Measurements from ENCODE around the gene VAV3. TPM values are rescaled to one million over a fixed set of nuclear protein-coding genes. Genes with fewer than 3 reads are reported as not detected.

VAV3 gene
- total and polyA plus RNA-seq, 2 of the 8 experiments (the other 6 are each of a cell fraction or from before 2014, with no cell fraction given), result 2.9 to 7.9 TPM

DNA sequence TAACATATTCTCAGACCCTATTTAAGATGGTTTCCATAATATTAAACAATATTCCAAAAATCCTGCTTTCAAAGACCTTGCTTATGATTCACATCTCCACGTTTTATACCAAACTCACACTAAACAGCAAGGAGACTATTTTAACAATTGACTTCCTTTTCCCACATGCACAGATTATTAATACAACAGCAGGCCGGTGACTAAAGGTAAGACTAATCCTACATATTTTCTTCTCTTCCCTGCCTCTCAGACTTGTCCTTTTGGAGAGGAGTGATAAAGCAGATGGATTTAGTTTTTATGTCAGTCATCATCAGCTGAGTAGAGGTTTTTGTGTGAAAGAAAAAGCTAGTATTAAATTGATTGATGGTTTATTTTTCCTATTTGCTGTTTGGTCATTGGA is 423.6 kb downstream of the VAV3 start:
- Histone ChIP-seq H2BK20ac (ENCODE audit: low read length) (no peak overlapping the region), H3K4me3 (ENCODE audit: extremely low read depth in 1 of 4, insufficient read depth in 2 of 4, low read depth in 3 of 4, low read length in 4 of 4) (no peak overlapping the region), H3K27ac (ENCODE audit: low read depth, low read length) (no peak overlapping the region), H4K91ac (replicated peaks; ENCODE audit: insufficient read length, low read length) (no peak overlapping the region), H4K8ac (ENCODE audit: extremely low read depth, insufficient read depth, low read length) (no peak overlapping the region), H3K4ac (replicated peaks; ENCODE audit: insufficient read length, low read depth, low read length) (no peak overlapping the region), H3K9ac (replicated peaks in 1 of 4; ENCODE audit: extremely low read depth in 1 of 4, low read depth in 3 of 4, low read length in 3 of 4) (no peak overlapping the region), H2BK120ac (replicated peaks; ENCODE audit: low read depth, low read length) (no peak overlapping the region), H3K56ac (replicated peaks; ENCODE audit: insufficient read length, low read depth, low read length) (no peak overlapping the region), H3K18ac (ENCODE audit: extremely low read depth, low read length) (no peak overlapping the region), H4K5ac (ENCODE audit: insufficient read length, low read depth, low read length) (no peak overlapping the region), H2BK12ac (ENCODE audit: low read depth, low read length) (no peak overlapping the region), H3K4me2 (ENCODE audit: insufficient read depth in 1 of 2, low read depth in 2 of 2, low read length in 2 of 2) (no peak overlapping the region), H3K9me3 (ENCODE audit: insufficient read depth in 2 of 2, low read depth in 1 of 2, low read length in 1 of 2) (no peaks in the 10 kb centered on the region), H2AFZ (ENCODE audit: low read length) (no peak overlapping the region), H3K36me3 (ENCODE audit: control insufficient read depth in 2 of 4, insufficient read depth in 4 of 4, low read length in 3 of 4) (no peaks in the 10 kb centered on the region), H3K27me3 (replicated peaks in 1 of 4; ENCODE audit: control insufficient read depth in 3 of 4, extremely low read depth in 1 of 4, insufficient read depth in 3 of 4, low read length in 3 of 4) (no peaks in the 10 kb centered on the region), H3K14ac (ENCODE audit: insufficient read length) (no peak overlapping the region), H2BK5ac (ENCODE audit: low read depth, low read length) (no peak overlapping the region), H3K23ac (ENCODE audit: insufficient read length) (no peak overlapping the region), H3K4me1 (replicated peaks in 1 of 4; ENCODE audit: control insufficient read depth in 3 of 4, insufficient read depth in 4 of 4, low read length in 3 of 4) (0 out of 7 replicates have a peak, but pooled peaks cover 0 to 3% (median 1%) of the 10 kb centered on the region in 4 experiments), H4K20me1 (replicated peaks in 1 of 2; ENCODE audit: control insufficient read depth in 1 of 2, insufficient read depth in 2 of 2, low read length in 2 of 2) (no peaks in the 10 kb centered on the region), H3K23me2 (ENCODE audit: low read depth, low read length) (no peaks in the 10 kb centered on the region), H2AK5ac (ENCODE audit: low read depth, low read length) (no peak overlapping the region), H3K79me2 (ENCODE audit: control insufficient read depth in 1 of 2, insufficient read depth in 2 of 2, low read length in 2 of 2) (no peaks in the 10 kb centered on the region), H3K79me1 (ENCODE audit: low read depth, low read length) (no peaks in the 10 kb centered on the region), H2BK15ac (ENCODE audit: low read length) (no peak overlapping the region)
- DNase-seq (ENCODE audit: low read depth in 1 of 2, low spot score in 2 of 2), result no peak
- ChIA-PET CTCF (ENCODE audit: partially characterized antibody) (interaction anchor here (4.7 kb wide), 1 partner anchor 12 kb away, joined by 27 read pairs; no protein-coding TSS in a partner anchor), POLR2A (ENCODE audit: partially characterized antibody) (no interaction called here)
- WGBS, 2 experiments (ENCODE audit: extremely low coverage in 1 of 2, insufficient coverage in 1 of 2, insufficient read length in 1 of 2, insufficient replicate concordance in 2 of 2, low coverage in 1 of 2, low lambda C conversion rate in 2 of 2, missing lambda C conversion rate in 1 of 2), result 93% methylated on average over 2 of the region's 2 CpGs; no CpG with 5 or more reads in 1 of the 2 experiments
- no peak for FAIRE-seq
- TF ChIP-seq RFX5 (IDR thresholded peaks at IDR 0.05; ENCODE audit: borderline replicate concordance, low read depth, low read length), result no peak
- no peak for TF ChIP-seq TAF1 (IDR thresholded peaks at IDR 0.05; ENCODE audit: low read depth, low read length)
- TF ChIP-seq POU5F1 (IDR thresholded peaks at IDR 0.05; ENCODE audit: low read depth, low read length), result no peak
- TF ChIP-seq CEBPB (IDR thresholded peaks at IDR 0.05; ENCODE audit: low read depth, low read length), result no peak
- TF ChIP-seq, protein P1, sequence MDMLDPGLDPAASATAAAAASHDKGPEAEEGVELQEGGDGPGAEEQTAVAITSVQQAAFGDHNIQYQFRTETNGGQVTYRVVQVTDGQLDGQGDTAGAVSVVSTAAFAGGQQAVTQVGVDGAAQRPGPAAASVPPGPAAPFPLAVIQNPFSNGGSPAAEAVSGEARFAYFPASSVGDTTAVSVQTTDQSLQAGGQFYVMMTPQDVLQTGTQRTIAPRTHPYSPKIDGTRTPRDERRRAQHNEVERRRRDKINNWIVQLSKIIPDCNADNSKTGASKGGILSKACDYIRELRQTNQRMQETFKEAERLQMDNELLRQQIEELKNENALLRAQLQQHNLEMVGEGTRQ (IDR thresholded peaks at IDR 0.05; ENCODE audit: low read length), result no peak
- no peak for TF ChIP-seq SP1 (IDR thresholded peaks at IDR 0.05; ENCODE audit: low read depth, low read length)
- no peak for TF ChIP-seq SP2 (IDR thresholded peaks at IDR 0.05; ENCODE audit: low read length)
